ENCODE results near the gene UQCC2.
A peak's percentile ranks its signal among the peaks of the same experiment; 100 is the strongest.

The UQCC2 gene

GRCh38 chr6:33688006-33688405, 23.5 kb downstream of the UQCC2 start:
- no peak for DNase-seq

DNA sequence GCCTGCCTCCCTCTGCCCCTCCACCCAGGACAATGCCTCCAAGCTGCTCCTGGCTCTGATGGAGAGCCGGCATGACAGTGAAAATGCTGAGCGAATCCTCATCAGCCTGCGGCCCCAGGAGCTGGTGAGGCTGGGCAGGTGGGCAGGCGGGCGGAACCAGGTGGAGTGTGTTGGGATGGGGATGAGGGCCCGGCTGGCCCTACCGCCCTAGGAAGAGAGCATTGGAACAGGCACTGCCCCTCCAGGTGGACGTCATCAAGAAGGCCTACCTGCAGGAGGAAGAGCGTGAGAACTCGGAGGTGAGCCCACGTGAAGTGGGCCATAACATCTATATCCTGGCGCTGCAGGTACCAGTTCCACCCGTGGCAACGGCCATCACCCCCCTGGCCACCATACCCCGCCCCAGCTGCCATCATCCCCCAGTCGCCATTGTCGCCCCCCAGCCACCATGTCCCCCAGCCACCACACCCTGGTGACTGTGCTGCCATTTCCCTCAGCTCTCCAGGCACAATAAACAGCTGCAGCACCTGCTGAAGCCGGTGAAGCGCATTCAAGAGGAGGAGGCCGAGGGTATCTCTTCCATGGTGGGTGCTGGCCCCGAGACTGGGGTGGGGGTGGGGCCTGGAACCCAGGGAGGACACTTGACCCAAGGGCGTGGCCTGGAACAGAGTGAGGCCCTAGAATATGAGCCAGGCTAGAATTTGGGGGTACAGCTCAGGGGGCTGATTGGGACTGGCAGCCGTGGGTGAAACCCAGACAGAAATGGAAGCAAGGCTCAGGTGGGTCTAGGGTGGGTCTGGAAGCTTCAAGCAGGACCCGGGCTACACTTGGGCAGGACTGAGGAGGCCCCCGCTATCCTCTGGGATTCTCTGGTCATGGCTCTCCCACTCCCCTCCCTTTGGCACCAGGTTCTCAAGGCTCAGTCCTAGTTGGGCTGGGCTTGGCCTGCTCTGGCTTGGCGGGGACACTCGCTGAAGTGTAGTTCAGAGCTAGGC, 24.2 kb downstream of the UQCC2 start:
- DNase-seq: no peak

DNA sequence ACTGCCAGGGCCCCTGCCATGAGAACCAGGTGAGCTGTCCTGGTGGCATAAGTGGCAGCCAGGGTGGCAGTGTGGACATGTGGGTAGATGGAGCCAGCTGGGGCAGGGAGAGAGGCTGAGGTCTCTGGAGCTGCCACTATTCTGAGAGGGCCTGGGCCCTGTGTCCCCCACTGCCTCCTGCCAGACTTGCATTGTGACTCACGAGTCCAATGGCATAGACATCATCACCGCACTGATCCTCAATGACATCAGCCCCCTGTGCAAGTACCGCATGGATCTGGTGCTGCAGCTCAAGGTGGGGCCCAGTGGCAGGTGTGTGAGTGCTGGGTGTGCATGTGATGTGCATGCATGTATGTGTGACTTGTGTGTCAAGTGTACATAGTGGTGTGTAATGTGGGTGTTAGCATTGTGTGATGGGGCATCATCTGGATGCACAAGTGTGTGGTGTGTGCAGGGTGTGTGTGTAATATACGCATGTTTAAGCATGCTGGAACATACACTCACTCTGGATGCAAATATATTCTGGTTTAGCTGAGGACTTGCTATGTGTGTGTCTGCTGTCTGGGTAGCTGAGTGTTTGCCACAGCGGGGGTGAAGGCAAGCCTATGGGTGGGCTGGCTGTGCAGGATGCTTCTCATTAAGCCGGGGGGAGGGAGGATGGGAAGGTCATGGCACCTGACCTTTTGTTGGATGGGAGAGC, 25.1 kb downstream of the UQCC2 start:
- DNase-seq: no peak

DNA sequence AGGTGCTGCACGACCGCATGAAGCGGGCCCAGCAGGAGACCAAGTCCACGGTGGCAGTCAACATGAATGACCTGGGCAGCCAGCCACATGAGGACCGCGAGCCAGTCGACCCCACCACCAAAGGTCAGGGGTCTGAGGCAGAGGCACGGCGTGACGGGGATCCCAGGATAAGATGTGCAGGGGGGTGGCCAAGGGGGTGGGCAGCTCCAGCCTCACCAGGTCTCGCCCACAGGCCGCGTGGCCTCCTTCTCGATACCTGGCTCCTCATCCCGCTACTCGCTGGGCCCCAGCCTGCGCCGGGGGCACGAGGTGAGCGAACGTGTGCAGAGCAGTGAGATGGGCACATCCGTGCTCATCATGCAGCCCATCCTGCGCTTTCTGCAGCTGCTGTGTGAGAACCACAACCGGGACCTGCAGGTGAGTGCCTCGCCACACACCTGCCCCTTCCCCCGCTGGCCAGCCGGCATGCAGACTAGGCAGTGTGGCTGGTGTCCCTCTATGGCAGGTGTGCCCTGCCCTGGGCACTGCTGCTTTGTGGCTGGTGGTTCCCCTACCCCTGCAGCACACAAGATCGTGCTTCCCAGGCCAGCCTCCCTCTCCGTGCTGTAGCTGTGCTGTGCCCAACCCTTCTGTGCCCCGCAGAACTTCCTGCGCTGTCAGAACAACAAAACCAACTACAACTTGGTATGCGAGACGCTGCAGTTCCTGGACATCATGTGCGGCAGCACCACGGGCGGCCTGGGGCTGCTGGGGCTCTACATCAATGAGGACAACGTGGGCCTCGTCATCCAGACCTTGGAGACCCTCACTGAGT, 25.9 kb downstream of the UQCC2 start:
- DNase-seq: no peak

DNA sequence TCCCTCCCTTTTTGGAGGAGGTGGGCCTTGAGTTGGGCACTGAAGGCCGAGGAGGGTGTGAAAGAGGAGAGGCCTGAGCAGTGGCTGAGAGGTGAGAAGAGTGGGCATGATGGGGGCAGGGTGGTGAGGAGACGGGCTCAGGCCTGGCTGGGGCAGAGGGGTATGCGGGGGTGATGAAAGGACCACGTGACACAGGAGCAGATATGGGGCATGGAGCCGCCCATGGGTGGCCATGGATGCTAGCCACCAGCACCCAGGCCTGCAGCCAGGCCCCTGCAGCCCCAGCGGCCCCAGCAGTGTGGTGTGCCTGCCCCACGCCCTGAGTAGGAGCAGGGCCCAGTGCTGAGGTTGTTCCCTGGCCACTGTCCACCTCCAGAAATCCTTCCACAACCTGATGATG, 26.5 kb downstream of the UQCC2 start:
- DNase-seq: no peak

GRCh38 chr6:33684428-33684896, 27.0 kb downstream of the UQCC2 start:
- no peak for DNase-seq

DNA sequence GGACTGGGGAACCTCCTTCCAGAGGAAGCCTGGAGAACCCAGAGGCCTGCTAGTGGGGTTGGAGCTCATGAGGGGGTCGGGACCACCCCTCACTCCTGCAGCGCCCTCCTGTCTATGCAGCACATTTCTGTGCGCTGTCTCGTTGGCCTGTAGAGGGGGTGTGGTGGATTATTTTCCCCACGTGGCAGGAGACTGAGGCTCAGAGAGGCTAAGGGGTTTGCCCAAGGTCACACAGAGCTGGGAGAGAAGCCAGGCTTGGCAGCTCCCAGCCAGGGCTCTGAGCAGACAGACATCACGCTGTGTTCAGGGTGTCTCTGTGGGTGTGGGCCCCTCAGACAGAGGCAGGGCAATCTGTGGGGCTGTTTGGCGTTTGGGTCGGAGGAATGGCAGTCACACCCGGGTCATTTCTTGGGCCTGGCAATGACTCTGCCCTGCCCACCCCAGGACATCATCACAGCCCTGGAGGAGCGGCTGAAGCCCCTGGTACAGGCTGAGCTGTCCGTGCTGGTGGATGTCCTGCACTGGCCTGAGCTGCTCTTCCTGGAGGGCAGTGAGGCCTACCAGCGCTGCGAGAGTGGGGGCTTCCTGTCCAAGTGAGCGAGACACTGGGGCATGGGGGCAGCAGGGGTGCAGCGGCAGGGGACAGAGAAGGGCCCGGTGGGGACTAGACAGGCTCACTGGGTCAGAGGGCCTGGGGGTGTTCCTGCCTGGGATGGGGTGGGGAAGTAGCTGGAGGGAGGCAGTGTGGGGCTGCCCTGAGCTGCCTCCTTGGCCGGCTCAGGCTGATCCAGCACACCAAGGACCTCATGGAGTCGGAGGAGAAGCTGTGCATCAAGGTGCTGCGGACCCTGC, 27.7 kb downstream of the UQCC2 start:
- DNase-seq: no peak

DNA sequence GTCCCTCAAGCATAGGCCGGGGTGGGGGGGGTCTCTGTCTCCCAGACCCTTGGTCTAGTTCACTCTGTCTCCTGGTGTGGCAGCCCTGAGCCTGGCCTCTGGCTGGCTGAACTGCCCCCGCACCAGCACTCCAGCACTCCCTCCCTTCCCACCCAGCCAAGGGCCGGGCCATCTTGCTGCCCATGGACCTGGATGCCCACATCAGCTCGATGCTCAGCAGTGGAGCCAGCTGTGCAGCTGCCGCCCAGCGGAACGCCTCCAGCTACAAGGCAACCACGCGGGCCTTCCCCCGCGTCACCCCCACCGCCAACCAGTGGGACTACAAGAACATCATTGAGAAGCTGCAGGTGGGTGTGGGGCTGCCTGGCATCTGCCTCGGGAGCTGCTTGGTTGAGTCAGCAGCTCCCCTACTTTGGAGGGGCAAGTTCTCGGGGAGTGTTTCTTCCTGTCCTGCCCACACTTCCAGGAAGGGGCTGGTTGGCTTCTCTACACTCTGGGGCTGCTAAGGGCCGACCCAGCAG, 28.4 kb downstream of the UQCC2 start:
- DNase-seq: no peak

DNA sequence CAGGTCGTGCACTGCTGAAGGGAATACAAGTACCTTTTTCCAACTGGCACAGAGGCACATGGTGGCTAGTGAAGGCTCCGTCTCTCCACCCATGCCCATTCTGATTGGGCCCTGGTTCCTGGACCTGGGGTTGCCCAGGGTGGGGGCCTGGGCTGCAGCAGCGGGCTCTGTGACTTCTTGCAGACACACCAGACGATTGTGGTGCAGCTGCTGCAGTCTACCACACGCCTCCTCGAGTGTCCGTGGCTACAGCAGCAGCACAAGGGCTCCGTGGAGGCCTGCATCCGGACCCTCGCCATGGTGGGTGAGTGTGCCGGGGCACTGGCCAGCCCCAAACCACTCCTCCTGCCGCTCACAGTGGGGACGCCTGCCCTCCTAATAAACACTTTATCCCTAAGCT, 29.2 kb downstream of the UQCC2 start:
- no peak for DNase-seq

- no peak for DNase-seq
Measured at GRCh38 chr6:33679761-33680160, 31.7 kb downstream of the UQCC2 start.

DNA sequence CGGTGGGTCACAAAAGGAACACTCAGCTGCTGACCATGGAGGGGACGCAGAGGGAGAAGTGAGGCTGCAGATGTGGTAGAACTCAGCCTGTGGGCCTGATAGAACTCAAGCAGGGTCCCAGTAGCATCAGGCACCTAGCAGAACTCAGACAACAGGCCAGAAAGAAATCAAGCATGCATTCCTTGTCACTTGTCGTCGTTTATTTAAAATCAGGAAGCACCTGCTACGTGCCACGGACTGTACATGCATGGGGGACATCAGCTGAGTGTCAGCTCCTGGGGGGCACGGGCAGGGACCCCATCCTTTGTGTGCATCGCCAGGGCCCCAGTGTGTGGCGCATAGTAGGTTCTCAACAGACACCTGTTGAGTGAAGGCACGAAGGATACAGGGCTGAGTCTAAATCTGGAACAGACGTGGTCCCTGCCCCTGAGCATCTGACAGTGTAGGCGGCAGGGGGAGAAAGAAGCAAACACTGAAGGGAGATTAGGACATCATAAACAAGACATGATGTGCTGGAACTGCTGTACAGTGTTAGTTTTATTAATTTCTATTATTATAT, 32.5 kb downstream of the UQCC2 start:
- DNase-seq: no peak

DNA sequence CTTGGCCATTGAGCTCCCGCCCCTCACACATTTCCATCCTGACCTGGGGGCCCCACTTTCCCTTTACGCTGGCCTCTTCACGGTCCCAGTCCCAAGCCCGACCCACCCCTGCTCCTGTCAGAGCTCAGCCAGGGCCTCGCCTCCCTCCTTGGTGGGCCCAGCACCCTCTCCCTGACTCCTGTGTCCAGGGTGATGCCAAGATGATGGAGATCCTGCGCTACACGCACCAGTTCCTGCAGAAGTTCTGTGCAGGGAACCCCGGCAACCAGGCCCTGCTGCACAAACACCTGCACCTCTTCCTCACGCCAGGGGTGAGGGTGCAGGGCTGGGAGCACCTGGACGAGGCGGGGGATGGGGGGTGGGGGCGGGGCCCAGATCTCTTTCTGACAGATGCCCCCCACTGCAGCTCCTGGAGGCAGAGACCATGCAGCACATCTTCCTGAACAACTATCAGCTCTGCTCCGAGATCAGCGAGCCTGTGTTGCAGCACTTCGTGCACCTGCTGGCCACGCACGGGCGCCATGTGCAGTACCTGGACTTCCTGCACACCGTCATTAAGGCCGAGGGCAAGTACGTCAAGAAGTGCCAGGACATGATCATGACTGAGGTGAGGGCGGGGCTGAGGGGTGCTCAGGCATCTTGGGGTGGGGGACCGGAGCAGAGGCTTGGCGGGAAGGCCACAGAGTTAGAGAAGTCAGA, 33.1 kb downstream of the UQCC2 start:
- no peak for DNase-seq

DNA sequence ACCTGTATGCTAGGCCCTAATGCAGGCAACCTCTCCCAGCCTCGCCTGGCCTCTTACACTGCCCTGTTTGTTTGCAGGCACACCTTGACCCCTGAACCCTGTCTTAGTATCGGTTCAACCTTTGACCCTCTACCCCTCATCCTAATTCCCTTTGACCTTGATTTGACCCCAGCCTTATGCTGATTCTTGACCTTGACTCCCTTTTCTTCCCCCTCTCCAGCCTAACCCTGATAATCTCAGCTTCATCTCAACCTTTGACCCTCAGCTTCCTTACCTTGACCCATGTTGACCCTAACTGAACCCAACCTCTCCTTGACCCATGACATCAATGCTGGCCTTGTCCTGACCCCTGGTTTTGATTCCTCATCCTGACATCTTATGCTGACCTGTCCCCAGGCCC, 33.8 kb downstream of the UQCC2 start:
- DNase-seq: no peak

- DNase-seq: no peak
Measured at GRCh38 chr6:33677143-33677660, 34.3 kb downstream of the UQCC2 start.

DNA sequence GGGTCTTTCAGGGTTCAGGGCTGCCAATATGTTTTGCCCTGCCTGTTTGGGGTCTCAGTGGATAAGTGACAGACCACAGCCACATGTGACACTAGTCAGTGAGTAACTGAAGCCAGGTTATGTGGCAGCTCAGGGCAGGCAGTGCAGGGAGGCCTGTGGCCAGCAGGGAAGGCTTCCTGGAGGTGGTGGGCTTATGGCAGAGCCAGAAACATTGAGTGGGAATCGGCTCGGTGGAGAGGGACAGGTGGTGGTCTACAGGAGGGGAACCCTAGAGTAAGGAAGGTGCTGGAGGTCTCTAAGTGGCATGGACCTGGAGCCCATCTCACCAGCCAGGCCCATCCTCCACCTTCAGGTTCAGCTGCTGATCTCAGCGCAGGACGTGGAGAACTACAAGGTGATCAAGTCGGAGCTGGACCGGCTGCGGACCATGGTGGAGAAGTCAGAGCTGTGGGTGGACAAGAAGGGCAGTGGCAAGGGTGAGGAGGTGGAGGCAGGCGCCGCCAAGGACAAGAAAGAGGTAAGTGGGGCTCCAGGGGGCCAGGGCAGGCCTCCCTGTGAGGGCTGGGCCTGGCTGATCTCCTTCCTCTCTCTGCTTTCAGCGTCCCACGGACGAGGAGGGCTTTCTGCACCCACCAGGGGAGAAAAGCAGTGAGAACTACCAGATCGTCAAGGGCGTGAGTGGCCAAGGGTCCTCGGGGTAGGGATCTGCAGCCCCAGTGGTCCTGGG, 34.9 kb downstream of the UQCC2 start:
- DNase-seq: no peak

DNA sequence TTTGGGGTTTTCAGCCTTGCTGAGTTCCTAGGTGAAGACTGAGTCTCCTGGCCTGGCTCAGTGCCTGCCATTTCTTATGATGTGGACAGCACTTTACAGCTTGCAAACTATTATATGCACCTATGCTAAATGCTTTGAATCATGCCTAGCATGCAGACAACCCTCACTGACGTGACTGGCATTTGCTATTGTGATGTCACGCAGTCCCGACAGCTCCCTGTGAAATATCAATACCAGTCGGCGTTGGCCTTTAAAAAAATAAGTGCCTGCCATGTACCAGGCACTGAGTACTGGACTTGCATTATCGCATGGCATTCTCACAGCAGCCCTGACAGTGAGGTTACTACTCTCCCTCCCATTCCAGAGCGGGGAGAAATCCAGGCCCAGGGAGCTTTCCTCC, 35.5 kb downstream of the UQCC2 start:
- DNase-seq: no peak

GRCh38 chr6:33673851-33674250, 37.6 kb downstream of the UQCC2 start:
- DNase-seq: no peak

DNA sequence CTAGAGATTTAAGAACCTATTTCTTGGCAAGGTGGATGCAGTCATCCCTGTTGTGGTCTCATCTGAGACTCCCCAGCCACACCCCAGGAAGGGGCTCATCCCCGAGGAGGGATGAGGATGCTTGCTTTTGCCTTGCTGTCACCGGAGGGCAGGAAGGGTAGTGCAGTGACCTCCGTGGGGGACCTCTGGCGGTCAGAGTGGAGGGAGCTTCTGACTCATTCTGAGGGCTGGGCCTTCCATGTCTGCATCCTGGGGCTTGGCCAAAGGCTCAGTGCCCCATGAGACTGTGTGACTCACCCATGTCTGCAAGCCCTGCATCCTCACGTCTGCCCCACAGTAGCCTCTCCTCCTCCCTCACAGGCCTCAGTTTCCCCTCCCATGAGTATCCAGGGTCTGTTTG, 38.7 kb downstream of the UQCC2 start:
- peak; percentile 93 for DNase-seq

- DNase-seq: no peak
Measured at GRCh38 chr6:33671744-33672072, 39.8 kb downstream of the UQCC2 start.
